HG03442 (cell line): ENCODE results near the gene OR13A1.
"Not testable (repeated sequence)": the region's sequence is repeated elsewhere in the genome, so short reads cannot be mapped to it uniquely, and the experiment has no call there.

Source experiments
- ATAC-seq: cut with Tn5 transposase; IDR thresholded peaks from one replicate; pipeline ENCODE4 v1.9.1; 2021; ENCODE audit warnings: mild to moderate bottlenecking, moderate library complexity; ENCODE audit not compliant: unreplicated experiment

The OR13A1 gene

GRCh38 chr10:45282061-45282460, 33.3 kb downstream of the OR13A1 start:
- no peak for ATAC-seq

- no peak for ATAC-seq
Observed at GRCh38 chr10:45280113-45280760, 35.2 kb downstream of the OR13A1 start.

GRCh38 chr10:45279682-45280081, 35.7 kb downstream of the OR13A1 start:
- ATAC-seq, result no peak

GRCh38 chr10:45278860-45279498, 36.4 kb downstream of the OR13A1 start:
- no peak for ATAC-seq

GRCh38 chr10:45276146-45276545, 39.3 kb downstream of the OR13A1 start:
- not testable (repeated sequence) for ATAC-seq

GRCh38 chr10:45274364-45274763, 41.0 kb downstream of the OR13A1 start:
- no peak for ATAC-seq

- not testable (repeated sequence) for ATAC-seq
Observed at GRCh38 chr10:45267777-45268176, 47.6 kb downstream of the OR13A1 start.

- no peak for ATAC-seq
Observed at GRCh38 chr10:45265996-45266395, 49.4 kb downstream of the OR13A1 start.

GRCh38 chr10:45261946-45262345, 53.5 kb downstream of the OR13A1 start:
- ATAC-seq, result no peak

GRCh38 chr10:45261243-45261775, 54.1 kb downstream of the OR13A1 start:
- no peak for ATAC-seq

- not testable (repeated sequence) for ATAC-seq
Observed at GRCh38 chr10:45260635-45261034, 54.8 kb downstream of the OR13A1 start.

GRCh38 chr10:45259786-45260495, 55.5 kb downstream of the OR13A1 start:
- not testable (repeated sequence) for ATAC-seq

GRCh38 chr10:45257600-45257999, 57.8 kb downstream of the OR13A1 start:
- ATAC-seq, result no peak

- no peak for ATAC-seq
Observed at GRCh38 chr10:45256246-45256645, 59.2 kb downstream of the OR13A1 start.

- no peak for ATAC-seq
Observed at GRCh38 chr10:45255706-45256105, 59.7 kb downstream of the OR13A1 start.

- ATAC-seq, result no peak
Observed at GRCh38 chr10:45254892-45255291, 60.5 kb downstream of the OR13A1 start.

GRCh38 chr10:45253183-45253914, 62.1 kb downstream of the OR13A1 start:
- peak; percentile 75 for ATAC-seq
